DMS79 treated with DMSO at 0.1 percent for 48 hours (cell line): ENCODE measurements around the gene MTARC2.
"Not testable (repeated sequence)": the region's sequence is repeated elsewhere in the genome, so short reads cannot be mapped to it uniquely, and the experiment has no call there.

Experiments used
- DNase-seq: peaks from one replicate; lab custom pipeline; 2025; lab: John Stamatoyannopoulos, UW

The MTARC2 gene

DNA sequence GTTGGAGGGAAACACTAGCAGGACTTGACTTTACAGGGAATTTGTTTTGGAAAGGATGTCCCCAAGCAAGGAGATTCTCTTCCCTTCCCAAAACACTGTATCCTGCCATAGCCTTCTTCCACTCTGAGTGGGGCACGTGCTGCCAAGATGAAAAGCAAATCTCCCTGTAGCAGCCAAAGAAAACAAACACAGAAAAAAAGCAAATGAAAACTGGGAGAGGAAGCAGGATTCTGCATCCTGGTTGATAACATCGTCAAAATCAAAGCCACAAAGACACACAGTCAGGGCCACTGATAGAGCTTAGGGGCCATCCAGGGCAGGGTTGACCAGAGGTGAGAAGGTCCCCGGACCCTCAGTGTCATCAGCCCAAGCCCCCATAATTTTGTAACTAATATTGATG is 16.0 kb upstream of the MTARC2 start:
- no peak for DNase-seq

DNA sequence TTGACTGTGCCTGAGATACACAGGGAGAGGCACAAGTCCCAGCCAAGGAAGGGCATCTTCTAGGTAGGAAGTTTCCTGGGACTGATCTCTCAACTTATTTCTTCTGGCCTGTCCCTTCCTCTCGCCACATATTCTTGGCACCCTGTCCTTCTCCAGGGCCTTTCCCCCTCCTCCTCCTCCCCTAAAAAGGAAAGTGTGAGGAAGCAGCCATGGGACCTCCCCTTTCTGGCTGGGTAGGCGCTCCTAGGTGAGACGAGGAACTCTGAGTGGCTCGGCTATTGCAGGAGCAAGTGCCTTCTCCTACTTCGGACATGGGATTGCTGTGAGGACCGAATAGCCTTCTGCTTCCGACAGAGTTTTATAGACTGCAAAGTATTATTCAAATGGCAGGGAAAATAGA is 15.5 kb upstream of the MTARC2 start:
- no peak for DNase-seq

DNA sequence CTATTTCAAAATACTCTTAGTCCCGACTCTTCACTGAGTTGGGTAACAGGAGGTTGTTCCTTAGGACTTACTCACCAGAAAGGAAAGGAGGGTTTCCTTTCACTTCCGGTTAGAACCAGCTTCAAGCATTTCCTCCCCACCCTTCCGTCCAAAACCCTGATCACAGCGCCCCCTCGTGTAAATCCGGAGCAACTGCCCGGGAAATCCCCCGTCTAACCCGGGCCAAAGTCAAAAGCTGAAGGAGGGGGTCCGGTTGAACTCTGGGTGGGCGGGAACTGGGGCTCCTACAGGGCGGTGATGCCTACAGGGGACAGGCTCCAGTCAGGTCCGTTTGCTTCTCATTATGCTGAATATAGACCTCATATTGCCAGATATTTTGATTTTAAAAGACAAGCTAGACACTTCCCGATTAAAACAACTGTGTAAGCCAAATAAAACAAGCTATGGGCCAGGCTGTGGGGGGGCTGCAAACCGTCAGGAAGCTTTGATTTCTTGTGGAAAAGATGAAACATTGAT is 15.0 kb upstream of the MTARC2 start:
- DNase-seq, result peak; percentile 66

DNA sequence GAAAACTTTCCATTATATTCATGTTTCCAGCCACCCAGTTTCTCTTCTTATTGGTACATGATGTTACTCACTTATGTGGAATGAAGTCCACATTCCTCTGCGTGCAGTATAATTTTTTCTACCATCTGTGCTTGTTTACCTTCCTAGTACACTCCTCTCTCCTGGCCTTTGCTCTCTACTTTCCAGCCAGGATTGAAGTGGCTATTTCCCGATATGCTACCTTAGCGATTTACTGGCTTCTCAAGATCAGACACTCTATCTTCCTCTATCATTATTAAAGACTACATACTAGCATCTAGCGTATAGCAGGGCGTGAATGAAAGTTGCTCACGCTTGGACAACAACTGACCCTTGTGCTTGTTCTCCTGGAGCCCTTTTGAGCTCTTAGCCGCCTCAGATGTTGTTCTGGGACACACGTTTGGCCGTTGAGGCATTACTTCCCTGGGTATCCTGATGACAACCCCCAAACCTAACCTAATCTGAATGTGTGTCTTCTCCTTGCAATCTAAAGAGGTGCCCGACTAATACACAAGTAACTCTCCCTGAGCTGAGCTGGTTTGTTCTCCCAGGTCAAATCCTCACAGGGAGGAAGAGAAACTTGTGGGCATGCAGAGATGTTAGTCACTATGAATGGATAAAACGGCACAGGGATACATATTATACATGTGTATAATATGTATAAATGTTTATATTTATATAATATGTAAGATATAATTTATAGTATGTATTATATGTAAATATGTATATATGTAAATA is 13.4 kb upstream of the MTARC2 start:
- no peak for DNase-seq

DNA sequence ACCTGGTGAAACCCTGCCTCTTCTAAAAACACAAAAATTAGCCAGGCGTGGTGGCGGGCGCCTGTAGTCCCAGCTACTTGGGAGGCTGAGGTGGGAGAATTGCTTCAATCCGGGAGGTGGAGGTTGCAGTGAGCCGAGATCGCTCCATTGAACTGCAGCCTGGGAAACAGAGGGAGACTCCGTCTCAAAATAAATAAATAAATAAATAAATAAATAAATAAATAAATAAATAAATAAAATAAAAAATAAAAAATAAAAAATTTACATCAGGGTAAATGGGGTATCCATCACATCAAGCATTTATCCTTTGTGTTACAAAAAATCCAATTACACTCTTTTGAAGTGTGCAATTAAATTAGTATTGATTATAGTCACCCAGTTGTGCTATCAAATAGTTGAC is 11.8 kb upstream of the MTARC2 start:
- not testable (repeated sequence) for DNase-seq

DNA sequence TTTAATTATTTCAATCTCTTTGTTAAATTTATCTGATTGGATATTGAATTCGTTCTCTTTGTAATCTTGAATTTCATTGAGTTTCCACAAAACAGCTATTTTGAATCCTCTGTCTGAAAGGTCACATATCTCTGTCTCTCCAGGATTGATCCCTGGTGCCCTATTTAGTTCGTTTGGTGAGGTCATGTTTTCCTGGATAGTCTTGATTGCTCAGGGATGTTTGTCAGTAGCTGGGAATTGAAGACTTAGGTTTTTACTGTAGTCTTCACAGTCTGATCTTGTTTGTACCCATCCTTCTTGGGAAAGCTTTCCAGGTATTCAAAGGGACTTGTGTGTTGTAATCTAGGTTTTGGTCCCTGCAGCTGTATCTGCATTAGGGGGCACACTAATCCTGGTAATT is 6.8 kb upstream of the MTARC2 start:
- no peak for DNase-seq

DNA sequence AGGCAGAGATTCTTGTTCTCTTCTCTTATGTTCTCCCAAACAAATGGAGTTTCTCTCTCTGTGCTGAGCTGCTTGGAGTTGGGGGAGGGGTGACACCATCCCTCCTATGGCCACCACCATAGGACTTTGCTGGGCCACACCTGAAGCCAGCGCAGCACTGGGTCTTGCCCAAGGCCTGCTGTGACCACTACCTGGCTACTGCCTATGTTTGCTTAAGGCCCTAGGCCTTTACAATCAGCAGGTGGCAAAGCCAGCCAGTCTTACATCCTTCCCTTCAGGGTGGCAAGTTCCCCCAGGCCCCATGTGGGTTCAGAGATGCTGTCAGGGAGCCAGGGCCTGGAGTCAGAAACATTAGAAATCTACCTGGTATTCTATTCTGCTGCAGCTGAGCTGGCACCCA is 6.3 kb upstream of the MTARC2 start:
- no peak for DNase-seq

DNA sequence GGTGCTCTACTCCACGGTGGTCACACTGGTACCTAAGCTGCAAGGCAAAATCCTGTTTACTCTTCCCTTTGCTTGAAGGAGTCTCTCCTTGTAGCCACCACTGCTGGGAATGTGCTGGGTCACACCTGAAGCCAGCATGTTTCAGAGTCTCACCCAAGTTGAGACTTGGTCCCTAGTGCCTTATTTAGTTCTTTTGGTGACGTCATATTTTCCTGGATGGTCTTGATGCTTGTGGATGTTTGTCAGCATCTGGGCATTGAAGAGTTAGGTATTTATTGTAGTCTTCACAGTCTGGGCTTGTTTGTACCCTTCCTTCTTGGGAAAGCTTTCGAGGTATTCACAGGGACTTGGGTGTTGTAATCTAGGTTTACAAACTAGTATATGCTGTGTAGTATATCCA is 5.6 kb upstream of the MTARC2 start:
- DNase-seq, result no peak

DNA sequence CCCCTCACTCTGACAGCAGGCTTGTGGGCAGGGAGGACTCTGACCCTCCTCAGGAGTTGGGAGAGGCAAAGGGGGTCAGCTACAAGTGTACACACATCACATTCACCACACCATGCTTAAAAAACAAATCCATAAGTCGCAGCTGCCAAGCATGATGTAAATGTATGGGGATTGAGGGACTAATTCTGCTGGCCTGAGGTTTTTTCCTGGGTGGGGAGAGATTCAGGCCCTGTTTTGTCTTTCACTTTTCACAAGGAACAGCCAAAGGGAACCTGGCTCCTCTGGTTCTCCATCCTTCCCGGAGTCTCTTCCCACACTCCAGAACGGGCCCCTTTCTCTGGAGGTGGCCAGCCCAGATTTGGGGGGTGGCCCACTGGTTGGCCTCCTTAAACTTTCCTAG is 1.3 kb upstream of the MTARC2 start:
- no peak for DNase-seq

DNA sequence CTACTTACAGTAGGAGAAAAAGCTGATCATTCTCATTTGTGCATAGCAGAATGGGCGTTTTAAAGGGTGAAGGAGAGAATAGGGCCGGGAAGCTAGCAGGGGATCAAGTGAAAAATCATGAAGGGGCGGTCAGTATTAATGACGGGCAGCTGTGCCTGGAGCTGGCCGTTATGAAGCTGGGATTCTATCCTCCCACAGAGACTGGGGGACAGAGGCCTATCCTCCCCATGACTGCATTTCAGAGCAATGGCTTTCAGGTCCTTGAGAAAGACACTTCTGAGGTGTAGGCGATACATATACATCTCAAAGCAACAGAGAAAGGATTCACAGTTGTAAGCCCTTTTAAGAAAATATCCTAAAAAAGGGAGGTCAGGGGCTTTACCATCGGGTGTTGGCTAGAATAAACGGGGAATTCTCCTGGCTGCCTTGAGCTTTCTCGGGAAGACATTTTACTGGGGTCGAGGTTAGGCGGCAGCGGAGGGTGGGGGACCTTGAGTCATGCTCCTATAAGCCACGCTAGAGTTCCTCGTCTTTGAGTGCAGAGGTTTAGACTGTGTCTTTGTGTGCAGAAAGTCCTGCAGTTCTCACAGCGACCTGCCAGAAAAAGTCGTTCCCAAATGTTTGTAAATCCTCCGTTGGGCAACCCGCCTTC is 559 bp upstream of the MTARC2 start:
- DNase-seq, result no peak

DNA sequence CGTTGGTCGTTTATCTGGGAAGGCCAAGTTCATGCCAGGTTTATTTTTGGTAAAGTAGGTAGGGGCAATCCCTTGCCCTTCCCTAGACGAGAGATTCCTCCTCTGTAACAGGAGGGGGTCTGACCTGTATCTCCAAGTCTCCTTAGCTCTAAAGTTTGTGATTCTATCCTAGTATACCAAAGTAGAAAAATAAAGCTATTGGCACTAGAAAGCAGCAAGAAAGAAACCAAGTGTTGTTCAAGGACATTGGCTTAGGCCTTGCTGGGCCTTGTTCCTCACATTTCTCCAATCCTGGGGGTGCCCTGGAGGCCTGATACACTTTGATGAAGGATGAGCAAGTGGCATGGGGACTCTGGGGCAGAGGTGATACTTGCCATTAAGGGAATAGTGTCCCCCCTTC is 814 bp downstream of the MTARC2 start:
- no peak for DNase-seq

DNA sequence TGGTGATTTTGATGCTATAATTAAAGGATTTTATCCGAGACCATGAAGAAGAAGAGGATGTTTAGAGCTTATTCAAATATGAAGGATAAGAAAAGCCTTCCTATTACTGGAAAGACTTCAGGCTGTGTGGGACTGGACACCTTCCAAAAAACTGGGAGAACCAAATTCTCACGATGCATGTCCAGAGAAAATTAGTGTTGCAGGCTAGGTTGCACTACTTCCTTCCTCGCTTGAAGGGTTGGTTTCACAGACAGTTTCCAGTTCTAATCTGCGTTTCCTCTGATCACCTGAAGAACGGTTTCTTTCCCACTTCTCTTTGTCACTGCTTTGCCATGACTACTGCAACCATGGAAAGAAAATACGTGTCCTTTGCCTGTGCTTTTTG is 2.0 kb downstream of the MTARC2 start:
- no peak for DNase-seq

DNA sequence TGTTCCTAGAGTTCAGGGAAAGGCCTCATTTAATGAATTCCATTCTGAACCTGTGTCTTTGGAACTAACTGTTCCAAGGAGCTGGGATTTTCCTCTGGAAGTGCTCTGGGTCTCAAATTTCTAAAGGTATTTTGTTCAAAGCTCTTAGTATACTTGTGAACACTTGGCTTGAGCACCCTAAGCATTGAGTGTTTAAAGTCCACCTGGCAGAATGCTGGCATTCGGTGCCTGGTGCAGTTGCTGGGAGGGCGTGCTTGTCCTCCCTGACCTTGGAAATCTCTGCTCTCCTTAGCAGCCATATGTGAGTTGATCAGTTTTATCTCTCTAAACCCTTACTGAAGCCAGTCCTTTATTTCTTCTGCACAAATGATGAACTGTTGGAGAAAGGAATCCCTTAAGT is 3.0 kb downstream of the MTARC2 start:
- peak; percentile 58 for DNase-seq

DNA sequence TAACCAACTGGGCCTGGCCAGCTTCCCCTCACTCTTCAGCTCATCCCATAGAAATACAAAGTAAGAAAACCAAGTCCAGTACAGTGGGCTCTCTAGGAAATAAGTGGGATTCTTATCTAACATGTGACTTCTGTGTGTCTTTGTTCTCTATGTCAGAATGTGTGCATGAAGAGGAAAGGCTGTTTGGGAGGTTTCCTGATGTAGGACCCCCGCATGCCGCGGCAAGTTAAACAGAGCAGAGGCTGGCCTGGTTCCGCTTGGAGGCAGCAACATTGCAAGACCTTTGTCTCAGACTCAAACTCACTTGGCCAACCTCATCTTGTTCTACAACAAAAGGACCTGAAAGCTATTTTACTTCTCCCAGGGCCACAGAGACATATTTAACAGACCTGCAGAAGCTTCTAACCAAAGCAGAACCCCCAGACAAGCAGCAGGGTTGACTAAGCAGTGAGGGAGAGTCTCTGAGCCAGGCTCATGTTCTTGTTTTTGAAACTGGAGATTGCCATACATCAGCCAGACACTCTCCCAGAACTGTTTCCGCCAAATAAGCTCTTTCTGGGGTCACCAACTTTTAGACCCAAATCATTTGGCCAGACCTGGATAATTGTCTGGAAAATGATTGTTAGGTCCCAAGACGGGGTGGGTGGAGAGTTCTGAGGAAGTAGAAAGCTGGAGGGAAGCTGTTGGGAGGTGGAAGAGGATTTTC is 6.2 kb downstream of the MTARC2 start:
- no peak for DNase-seq

DNA sequence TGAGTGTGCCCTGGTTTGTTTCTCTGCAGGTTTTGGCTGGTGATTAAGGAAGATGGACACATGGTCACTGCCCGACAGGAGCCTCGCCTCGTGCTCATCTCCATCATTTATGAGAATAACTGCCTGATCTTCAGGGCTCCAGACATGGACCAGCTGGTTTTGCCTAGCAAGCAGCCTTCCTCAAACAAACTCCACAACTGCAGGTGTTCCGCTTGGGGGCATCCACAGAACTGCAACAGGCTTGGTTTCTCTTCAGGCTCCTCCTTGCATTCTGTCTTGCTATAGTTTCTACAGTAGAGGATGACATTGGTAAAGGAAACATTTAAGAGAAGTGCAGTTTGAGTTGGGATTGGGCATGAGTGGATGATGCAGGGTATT is 6.8 kb downstream of the MTARC2 start:
- DNase-seq, result no peak

DNA sequence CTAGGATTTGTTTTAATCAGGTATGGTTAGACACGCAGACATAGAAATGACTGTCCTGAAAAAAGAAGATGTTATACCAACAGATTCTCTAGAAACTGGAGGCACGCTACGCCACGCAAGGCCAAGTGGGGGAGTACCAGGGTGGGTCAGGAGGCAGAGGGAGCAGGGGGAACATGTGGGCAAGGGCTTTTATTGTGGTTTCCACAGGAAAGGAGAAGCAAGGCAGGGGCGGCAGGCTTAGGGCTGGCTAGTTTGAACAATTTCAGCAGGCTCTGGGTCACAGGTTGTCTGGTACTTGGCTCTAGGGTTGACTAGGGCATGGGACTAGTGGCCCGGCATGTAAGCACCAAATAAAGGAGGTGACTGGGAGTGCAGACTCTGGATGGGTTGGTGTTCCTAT is 7.2 kb downstream of the MTARC2 start:
- no peak for DNase-seq

DNA sequence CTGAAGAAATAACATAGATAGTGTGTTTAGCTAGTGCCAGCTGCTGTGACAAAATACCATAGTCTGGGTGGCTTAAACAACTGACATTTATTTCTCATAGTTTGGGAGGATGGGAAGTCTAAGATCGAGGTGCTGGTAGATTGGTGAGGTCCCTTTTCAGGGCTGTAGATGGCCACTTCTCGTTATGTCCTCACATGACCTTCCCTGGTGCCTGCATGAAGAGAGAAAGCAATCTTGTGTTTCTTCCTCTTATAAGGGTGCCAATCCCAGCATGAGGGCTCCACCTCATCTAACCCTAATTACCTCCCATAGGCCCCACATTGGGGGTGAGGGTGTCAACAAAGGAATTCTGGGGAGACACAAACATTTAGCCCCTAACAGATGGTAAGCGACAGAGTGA is 9.3 kb downstream of the MTARC2 start:
- no peak for DNase-seq

DNA sequence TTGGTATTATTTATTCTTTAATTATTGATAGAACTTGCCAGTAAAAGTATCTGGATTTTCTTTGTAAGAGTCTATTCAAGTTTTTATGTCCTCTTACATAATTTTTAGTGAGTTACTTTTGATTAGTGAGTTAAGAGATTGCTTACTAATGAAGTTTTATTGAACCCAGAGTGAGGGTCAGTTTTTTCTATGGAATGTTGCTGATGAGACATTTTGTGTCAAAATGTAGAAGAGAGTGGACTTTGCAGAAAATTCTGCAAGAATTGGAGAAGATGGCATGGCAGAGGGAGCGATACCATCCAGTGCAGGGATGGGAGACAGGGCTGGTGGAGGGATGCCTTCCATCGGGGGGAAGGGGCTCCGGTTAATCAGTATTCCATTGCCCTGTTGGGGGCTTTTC is 11.0 kb downstream of the MTARC2 start:
- DNase-seq, result no peak

DNA sequence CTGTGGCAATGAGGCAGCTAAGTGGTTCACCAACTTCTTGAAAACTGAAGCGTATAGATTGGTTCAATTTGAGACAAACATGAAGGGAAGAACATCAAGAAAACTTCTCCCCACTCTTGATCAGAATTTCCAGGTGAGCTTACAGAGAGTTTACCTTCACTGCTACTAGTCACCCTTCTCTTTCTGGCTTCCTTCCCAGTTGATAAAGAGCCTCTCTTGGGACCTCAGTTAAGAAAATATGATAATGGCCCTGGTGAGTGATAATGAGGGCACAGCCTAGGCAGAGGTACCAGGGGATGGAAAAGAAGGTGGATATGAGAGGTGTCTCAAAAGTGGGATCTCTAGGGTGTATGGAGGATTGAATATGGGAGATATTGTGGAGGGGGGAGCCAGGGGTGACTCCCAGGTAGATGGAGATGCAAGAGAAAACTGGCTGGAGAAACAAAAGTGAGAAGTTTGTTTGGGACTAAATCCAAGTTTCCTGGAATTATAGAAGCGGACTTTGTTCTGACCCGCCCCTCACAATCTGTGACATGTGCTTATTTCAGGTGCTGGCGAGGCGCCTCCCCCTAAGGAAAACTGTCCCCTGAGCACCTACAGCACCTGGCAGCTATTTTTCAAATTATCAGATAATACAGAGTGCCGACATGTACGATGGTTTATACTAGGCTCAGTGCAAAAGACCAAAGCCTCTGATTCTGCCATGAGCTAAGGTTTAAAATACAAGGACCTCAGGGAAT is 13.7 kb downstream of the MTARC2 start:
- no peak for DNase-seq

DNA sequence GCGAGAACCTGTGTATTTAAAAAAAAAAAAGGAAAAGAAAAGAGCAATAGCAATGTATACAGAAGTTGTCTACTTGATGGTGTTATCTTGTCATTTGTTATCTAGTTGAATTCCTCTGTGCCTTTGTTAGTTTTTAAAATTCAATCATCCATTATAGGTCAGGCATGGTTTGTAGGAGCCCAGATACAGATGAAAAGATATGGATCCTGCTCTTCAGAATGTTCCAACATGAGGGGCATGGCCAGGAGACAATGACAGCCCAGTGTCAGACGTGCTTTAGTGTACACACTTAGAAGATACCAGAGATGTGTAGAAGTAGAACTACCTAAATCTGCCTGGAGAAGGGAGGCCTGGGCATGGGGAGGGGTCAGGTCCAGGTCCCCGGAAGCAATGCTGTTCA is 16.6 kb downstream of the MTARC2 start:
- no peak for DNase-seq

DNA sequence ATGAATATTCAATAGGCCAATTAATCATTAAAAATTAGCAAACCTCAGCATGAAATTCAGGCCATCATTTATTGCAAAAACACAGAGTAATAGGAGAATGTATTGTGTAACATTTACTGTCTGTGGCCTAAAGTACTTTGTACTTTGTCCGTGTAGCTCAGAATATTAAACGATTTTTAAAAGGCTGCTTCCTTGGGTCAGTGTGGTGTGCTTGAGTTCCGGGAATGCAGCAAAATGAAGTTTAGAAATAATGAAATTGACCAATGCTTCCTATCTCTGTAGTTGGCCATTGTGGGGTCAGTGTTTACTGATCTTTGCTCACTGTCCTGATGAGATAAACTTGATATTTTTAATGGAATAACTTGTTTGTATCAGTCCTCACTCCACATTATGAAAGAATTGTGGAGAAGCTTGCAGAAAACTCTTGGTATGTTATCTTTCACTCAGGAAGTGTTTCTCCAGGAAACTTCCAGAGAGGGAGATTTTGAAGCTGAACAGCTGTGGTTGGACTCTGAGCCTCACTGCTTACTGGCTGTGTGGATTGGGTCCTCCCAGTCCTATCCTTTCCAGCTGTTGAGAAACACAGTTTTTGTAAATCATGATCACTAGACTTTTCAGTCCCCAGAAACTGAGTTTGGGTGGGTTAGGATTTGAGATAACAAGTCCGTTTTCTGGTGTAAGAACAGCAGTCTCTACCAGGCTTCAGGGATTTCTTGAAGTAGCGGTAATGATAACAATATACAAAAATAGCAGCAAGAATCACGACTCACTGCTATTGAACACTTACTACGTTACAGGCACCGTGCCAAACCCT is 19.4 kb downstream of the MTARC2 start:
- no peak for DNase-seq

DNA sequence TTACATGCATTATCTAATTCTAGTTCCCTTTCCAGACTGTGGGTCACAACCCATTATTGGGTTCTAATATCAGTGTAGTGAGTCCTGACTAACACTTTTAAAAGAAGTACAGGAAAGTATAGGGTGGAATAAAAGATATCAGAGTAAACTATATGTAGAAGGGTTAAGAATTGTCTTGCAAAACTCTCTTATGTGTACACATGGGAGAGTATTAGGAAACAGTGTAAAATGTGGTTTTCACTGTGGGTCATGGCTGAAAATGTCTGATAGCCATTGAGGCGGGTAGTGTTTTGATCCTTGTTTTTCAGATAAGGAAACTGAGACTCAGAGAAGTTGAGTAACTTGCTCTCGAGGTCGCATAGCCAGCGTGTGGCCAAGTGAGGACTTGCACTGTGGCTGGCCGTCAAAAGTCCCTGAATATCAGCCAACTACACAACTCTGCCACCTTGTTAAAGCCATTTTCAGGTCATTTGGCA is 20.0 kb downstream of the MTARC2 start:
- no peak for DNase-seq
